NCI-H82 treated with DMSO at 0.1 percent for 48 hours (cell line): ENCODE data around the gene SAFB.
A peak's percentile ranks its signal among the peaks of the same experiment; 100 is the strongest.
"Not testable (repeated sequence)": the region's sequence is repeated elsewhere in the genome, so short reads cannot be mapped to it uniquely, and the experiment has no call there.

Source experiments
- DNase-seq: peaks from one replicate; lab custom pipeline; 2025; ENCODE audit not compliant: unreplicated experiment; lab: John Stamatoyannopoulos, UW

Gene SAFB

GRCh38 chr19:5682107-5682482 lies 59.2 kb downstream of the SAFB start:
- no peak for DNase-seq

- DNase-seq: no peak
Observed at GRCh38 chr19:5683177-5683886, 60.4 kb downstream of the SAFB start.

DNA sequence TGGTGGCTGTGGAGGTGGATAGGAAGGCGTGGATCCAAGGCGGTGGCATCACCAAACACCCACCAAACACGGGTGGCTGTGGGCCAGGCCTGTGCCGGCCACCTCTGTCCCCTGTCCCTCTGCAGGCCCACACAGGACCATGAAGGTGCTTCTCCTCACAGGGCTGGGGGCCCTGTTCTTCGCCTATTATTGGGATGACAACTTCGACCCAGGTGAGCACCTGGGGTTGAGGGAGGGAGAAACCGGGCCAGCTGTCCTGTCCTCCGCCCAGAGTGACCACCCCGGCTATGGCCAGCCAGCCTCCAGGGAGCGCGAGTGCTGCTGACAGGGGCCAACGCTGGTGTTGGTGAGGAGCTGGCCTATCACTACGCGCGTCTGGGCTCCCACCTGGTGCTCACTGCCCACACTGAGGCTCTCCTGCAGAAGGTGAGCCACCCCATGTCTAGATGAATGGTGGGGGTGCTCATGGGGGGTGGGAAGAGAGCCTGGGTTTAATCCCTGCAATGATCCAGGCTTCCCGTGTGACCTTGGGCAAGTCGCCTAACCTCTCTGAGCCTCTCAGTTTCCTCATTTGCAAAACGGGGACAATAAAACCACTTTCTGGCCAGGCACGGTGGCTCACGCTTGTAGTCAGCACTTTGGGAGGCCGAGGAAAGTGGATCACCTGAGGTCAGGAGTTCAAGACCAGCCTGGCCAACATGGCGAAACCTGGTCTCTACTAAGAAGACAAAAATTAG lies 62.0 kb downstream of the SAFB start:
- DNase-seq: no peak

DNA sequence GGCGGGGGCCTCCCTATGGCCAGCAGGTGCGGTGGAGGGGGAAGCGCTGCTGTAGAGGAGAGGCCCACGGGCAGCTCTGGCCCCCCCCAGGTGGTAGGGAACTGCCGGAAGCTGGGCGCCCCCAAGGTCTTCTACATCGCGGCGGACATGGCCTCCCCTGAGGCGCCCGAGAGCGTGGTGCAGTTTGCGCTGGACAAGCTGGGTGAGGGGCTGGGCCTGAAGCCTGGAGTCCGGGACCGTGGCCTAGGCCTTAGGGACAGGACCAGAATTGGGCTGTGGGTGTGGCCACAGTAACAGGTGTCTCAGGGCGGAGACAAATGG lies 63.4 kb downstream of the SAFB start:
- no peak for DNase-seq

GRCh38 chr19:5686647-5687359 lies 63.9 kb downstream of the SAFB start:
- DNase-seq: no peak

DNA sequence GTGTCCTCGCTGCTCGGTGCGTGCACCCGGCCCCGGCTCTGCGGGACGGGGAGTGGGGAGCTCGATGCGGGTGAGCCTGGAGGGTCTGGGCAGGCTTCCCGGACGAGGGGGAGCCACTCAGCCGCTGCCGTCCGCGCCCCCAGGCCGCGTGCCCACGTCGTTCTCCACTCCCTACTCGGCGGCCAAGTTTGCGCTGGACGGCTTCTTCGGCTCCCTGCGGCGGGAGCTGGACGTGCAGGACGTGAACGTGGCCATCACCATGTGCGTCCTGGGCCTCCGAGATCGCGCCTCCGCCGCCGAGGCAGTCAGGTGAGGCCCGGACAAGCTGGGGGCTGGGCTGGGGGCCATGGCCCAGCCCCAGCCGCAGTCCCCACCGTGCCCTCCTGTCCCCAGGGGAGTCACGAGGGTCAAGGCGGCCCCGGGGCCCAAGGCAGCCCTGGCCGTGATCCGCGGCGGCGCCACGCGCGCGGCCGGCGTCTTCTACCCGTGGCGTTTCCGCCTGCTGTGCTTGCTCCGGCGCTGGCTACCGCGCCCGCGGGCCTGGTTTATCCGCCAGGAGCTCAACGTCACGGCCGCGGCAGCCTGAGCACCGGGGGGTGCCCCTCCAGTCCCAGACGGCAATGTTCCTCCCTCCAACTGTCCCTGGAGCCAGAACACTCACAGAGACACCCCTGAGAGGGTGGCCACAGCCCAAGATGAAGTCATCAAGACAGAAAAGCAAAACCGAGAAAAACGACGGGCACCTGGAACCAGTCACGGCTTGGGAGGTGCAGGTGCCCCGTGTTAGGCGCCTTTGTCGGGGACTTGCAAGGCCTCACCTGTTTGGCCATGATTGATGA lies 64.7 kb downstream of the SAFB start:
- no peak for DNase-seq

DNA sequence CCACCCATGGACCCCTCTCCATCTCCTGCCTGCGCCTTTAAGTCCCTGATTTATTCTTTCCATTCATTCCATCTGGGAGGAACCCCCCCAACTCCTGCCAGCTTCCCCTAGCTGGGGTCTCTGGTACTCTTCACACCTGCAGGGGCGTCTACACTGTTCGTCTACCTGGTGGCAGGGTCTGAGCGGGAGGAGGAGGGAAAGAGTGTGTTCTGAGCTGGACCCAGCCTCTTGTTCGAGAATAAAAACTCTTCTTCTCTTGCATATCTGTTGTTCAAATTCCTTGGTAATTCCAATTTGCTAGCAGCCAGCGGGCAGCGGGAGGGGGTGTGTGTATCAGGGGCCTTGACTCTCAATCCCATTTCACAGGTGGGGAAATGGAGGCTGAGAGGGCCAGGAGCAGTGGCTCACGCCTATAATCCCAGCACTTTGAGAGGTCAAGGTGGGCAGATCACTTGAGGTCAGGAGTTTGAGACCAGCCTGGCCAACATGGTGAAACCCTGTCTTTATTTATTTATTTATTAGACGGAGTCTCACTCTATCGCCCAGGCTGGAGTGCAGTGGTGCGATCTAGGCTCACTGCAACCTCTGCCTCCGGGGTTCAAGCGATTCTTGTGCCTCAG lies 65.5 kb downstream of the SAFB start:
- DNase-seq: not testable (repeated sequence)

DNA sequence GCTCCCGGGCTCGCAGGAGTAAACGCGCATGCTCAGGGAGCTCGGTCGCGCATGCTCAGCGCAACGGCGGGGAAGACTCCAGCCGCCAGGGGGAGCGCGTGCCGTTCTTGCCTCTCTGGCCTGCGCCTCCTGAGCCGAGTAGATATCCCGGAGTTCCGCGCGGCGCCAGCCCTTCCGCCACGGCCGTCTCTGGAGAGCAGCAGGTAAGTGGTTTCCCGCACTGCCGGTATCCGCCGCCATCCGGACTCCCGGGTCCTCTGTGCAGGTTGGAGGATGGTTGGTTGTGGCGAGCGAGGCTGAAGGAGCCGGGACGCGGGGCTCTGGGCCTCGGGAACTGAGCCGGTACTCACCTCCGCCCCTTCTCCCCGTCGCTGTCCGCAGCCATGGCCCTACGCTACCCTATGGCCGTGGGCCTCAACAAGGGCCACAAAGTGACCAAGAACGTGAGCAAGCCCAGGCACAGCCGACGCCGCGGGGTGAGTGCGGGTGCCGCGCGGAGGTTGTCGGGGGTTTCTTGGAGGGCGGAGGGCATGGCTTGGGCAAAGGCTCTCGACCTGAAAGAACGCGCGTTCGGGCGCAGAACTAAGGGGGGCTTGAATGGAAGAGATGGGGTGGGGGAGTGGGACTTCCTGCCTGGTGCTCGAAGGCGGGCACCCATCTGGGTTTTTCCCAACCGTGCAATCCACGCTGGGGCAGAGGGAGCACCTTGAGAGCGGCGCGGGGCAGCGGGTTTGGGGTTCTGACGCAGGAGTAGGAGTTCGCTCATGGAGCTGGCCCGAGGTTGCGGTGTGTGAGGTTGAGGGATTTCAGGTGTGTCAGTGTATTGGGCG lies 67.5 kb downstream of the SAFB start, which contains the start of gene RPL36:
Gene RPL36 (plus strand): TSS at position 171 of the 830 bp plus-strand sequence. CDS start 213 bp downstream, at position 384.
- peak; percentile 81 for DNase-seq

GRCh38 chr19:5690955-5691821 lies 68.3 kb downstream of the SAFB start:
- DNase-seq: no peak

- no peak for DNase-seq
Observed at GRCh38 chr19:5691822-5692722, 69.2 kb downstream of the SAFB start.

GRCh38 chr19:5692723-5693194 lies 69.9 kb downstream of the SAFB start:
- no peak for DNase-seq

- DNase-seq: no peak
Observed at GRCh38 chr19:5693195-5694166, 70.6 kb downstream of the SAFB start.

DNA sequence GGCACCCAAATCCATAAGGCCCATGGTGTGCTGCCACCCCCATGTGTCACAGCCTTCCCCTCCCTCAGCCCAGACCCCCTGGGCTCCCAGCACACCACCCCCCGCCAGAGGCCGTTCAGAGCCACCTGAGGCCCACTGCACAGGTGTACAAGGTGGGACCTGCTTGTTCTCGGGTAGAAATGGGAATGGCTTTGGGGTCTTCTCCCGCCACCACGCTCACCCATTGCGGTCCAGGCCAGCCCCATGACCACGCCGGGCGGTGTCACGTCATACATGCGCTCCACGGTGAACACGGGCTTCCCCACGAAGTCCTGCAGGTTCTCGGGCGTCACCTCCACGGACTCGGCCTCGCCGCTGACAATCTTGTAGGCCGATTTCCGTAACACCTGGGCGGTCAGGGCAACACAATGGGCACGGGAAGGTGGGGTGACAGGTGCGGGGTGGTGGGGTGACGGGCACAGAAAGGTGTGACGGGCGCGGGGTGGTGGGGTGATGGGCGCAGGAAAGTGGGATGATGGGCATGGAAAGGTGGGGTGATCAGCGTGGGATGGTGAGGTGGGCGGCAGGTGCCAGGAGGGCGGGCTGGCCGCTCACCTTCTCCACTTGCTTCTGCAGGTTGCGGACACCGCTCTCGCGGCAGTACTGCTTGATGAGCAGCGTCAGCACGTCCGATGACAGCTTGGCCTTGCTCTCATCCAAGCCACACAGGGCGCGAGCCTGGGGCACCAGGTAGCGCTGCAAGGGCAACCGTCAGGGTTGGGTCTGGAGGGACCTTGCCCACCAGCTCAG lies 71.5 kb downstream of the SAFB start:
- no peak for DNase-seq

DNA sequence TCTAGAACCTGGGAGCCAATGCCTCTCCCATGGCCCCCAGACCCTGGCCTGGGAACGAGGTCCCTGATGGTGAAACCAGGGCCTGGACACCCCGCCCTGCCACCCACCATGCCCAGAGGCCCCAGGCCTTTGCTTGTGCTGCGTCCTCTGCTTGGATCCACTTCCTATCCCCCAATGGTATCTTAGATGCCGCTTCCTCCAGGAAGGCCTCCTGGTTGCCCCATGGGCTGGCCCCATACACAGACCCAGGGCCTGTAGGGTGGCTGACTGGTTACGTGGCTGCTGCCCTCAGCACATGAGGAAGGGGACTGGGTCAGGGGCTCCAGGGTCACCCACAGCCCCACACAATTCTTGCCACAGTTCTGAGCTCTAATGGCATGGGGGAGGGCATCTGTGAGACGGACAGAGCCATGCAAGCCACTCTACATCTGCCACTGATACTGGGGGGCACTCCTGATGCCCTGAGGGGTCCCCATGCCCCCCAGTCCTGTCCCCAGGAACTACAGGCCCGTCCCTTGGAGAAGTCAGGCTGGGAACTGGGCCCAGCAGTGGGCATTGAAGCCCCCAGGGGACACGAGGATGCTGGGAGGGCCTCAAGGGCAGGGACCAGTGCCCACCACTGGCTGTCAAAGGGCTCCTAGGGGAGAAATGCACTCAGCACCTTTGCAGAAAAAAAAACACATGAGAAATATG lies 72.2 kb downstream of the SAFB start:
- DNase-seq: no peak

GRCh38 chr19:5695649-5696195 lies 72.8 kb downstream of the SAFB start:
- no peak for DNase-seq
